ENCODE data around the gene TEKT4.
"Not testable (repeated sequence)": the region's sequence is repeated elsewhere in the genome, so short reads cannot be mapped to it uniquely, and the experiment has no call there.

TEKT4 gene

GRCh38 chr2:94876523-94876863 is 5.3 kb downstream of the TEKT4 start:
- DNase-seq, result no peak

- DNase-seq, result no peak
These were observed 5.9 kb downstream of the TEKT4 start for GRCh38 chr2:94877129-94877528.

GRCh38 chr2:94878575-94878974 is 7.3 kb downstream of the TEKT4 start:
- DNase-seq, result not testable (repeated sequence)

GRCh38 chr2:94879314-94879981 is 8.2 kb downstream of the TEKT4 start:
- no peak for DNase-seq

GRCh38 chr2:94879982-94880377 is 8.8 kb downstream of the TEKT4 start:
- DNase-seq, result no peak

- no peak for DNase-seq
These were observed 9.3 kb downstream of the TEKT4 start for GRCh38 chr2:94880507-94880906.

- no peak for DNase-seq
These were observed 9.8 kb downstream of the TEKT4 start for GRCh38 chr2:94881070-94881469.

GRCh38 chr2:94890234-94890633 is 19.0 kb downstream of the TEKT4 start:
- no peak for DNase-seq

- DNase-seq, result not testable (repeated sequence)
These were observed 24.0 kb downstream of the TEKT4 start for GRCh38 chr2:94895273-94895672.

- DNase-seq, result not testable (repeated sequence)
These were observed 35.7 kb downstream of the TEKT4 start for GRCh38 chr2:94906976-94907375.

GRCh38 chr2:94923196-94923595 is 52.0 kb downstream of the TEKT4 start:
- DNase-seq, result no peak

GRCh38 chr2:94924999-94925398 is 53.8 kb downstream of the TEKT4 start:
- DNase-seq, result not testable (repeated sequence)
